Measurements from ENCODE around the gene NLRC4. TPM values are rescaled to one million over a fixed set of nuclear protein-coding genes. Genes with fewer than 3 reads are reported as not detected.

Gene NLRC4
- total and polyA plus RNA-seq, 9 of the 15 experiments (the other 6 are each of a cell fraction or from before 2014, with no cell fraction given): 0.03 to 0.18 (median 0.06) TPM; not detected in 2

GRCh38 chr2:32246911-32247310, 17.8 kb downstream of the NLRC4 start (continued):
- TF ChIP-seq THRA (IDR thresholded peaks at IDR 0.05): no peak
- no peak for TF ChIP-seq E2F3 (CRISPR knock-in tag; IDR thresholded peaks at IDR 0.05)

- CTCF ChIA-PET (ENCODE audit: low intra/inter-chr PET ratio): no interaction called here
- no peaks in the 10 kb centered on the region for H3K9me1 ChIP-seq (ENCODE audit: control insufficient read depth, insufficient read depth, low read length)
- FAIRE-seq: no peak
- no peak overlapping the region for H3K4me3 ChIP-seq
- no peak overlapping the region for H3K27ac ChIP-seq (ENCODE audit: extremely low read depth, low read depth, low read length)
- TF ChIP-seq ELK3 (CRISPR knock-in tag; IDR thresholded peaks at IDR 0.05): no peak
- no peak for TF ChIP-seq NCOA2 (IDR thresholded peaks at IDR 0.05; ENCODE audit: partially characterized antibody in 2 of 2)
- no peak for TF ChIP-seq C11orf30 (IDR thresholded peaks at IDR 0.05; ENCODE audit: low read depth)
- no peak for TF ChIP-seq FOXP1 (CRISPR knock-in tag; IDR thresholded peaks at IDR 0.05)
- TF ChIP-seq RBM15 (IDR thresholded peaks at IDR 0.05; ENCODE audit: insufficient read depth, low read length): no peak
- TF ChIP-seq ZNF324 (CRISPR knock-in tag; IDR thresholded peaks at IDR 0.05): no peak
- no peak for TF ChIP-seq SMC3 (conservative IDR thresholded peaks at IDR 0.05; ENCODE audit: insufficient read depth, low read depth, low read length)
- TF ChIP-seq NFIX (CRISPR knock-in tag; IDR thresholded peaks at IDR 0.05; ENCODE audit: low read depth): no peak
- no peak for TF ChIP-seq TARDBP (IDR thresholded peaks at IDR 0.05)
- no peak for TF ChIP-seq THRAP3 (IDR thresholded peaks at IDR 0.05; ENCODE audit: borderline replicate concordance)
- no peak for TF ChIP-seq RAD51 (IDR thresholded peaks at IDR 0.05; ENCODE audit: borderline replicate concordance, low read depth)
- H3K4me1 ChIP-seq (replicated peaks in 1 of 2; ENCODE audit: control insufficient read depth in 2 of 2, insufficient read depth in 2 of 2, low read length in 2 of 2): no peaks in the 10 kb centered on the region
- H2AFZ ChIP-seq (ENCODE audit: low read depth, low read length): no peak overlapping the region
- H3K36me3 ChIP-seq (ENCODE audit: control insufficient read depth, insufficient read depth, low read length): no peaks in the 10 kb centered on the region
- 24% methylated on average over 3 of the region's 3 CpGs for WGBS (ENCODE audit: insufficient coverage, low coverage, missing lambda C conversion rate)
- BruUV-seq (replicated peaks): no TSS peak
- no peak for DNase-seq (ENCODE audit: extremely low read depth in 1 of 4, low spot score in 3 of 4)
- H3K27me3 ChIP-seq (ENCODE audit: control insufficient read depth in 2 of 2, insufficient read depth in 2 of 2, low read length in 2 of 2): no peaks in the 10 kb centered on the region
- no peak for ATAC-seq
- H3K4me2 ChIP-seq (ENCODE audit: insufficient read depth, low read length): no peak overlapping the region
- no peaks in the 10 kb centered on the region for H3K9me3 ChIP-seq (replicated peaks; ENCODE audit: control insufficient read depth, insufficient read depth, low read depth, low read length)
- in situ Hi-C loops (cut with MboI) (no loop called here), intact Hi-C loops (cut with micrococcal nuclease) (no loop called here)
- no peaks in the 10 kb centered on the region for H3K79me2 ChIP-seq (ENCODE audit: control insufficient read depth, insufficient read depth, low read length)
- POLR2A ChIA-PET: no interaction called here
- no peaks in the 10 kb centered on the region for H4K20me1 ChIP-seq (replicated peaks; ENCODE audit: control insufficient read depth, insufficient read depth, low read length)
- H3K9ac ChIP-seq (ENCODE audit: insufficient read depth in 1 of 2, low read depth in 2 of 2, low read length in 2 of 2): no peak overlapping the region
Measured at GRCh38 chr2:32242331-32242730, 22.4 kb downstream of the NLRC4 start.
